T-helper 22 cell (primary cell): ENCODE data around the gene MARVELD2.
"Not testable (repeated sequence)": the region's sequence is repeated elsewhere in the genome, so short reads cannot be mapped to it uniquely, and the experiment has no call there.

Experiments used
- DNase-seq: peaks from one replicate; pipeline ENCODE4 v3.0.0-alpha.2; 2020; ENCODE audit warnings: low read depth

The MARVELD2 gene

DNA sequence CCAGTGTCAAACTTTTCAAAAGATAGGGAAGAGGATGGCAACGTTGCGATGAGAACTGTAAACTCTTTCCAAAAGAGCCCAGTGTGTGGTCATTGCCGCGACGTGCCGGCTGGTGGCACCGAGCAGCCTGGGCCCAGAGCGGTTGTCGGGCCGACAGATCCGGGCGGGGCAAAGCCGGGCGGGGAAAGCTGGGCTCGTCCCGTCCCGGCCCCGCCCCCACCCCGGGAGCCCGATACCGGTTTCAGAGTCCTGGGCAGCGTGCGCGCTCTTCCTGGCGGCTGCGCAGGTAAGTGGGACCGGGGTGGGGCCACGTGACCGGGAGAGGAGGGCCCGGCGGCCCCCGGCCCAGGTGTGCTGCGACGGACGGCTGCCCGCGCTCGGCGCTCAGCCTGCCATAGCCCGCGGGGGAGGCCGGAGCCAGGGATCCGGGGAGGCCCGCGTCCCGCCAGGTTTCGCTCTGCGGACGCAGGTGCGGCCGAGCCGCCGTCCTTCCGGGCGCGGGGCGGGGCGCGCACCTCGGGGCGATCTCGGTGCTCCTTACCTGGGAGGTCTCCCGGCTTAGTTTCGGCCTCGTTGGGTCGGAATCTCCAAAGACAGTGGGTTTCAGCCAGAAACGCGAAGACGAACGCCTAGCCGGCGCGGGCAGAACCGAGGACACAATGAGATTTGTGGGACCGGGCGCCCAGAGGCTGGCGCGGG is at the start of gene MARVELD2:
Gene MARVELD2, plus strand, starts transcription at position 232 of the 699 bp plus-strand sequence. CDS start 4,270 bp downstream, outside the sequence.
- DNase-seq = peak; percentile 33

- no peak for DNase-seq
Measured at GRCh38 chr5:69367697-69368279, 47.1 kb upstream of the MARVELD2 start.

- DNase-seq = no peak
Measured at GRCh38 chr5:69368458-69369339, 46.2 kb upstream of the MARVELD2 start.

DNA sequence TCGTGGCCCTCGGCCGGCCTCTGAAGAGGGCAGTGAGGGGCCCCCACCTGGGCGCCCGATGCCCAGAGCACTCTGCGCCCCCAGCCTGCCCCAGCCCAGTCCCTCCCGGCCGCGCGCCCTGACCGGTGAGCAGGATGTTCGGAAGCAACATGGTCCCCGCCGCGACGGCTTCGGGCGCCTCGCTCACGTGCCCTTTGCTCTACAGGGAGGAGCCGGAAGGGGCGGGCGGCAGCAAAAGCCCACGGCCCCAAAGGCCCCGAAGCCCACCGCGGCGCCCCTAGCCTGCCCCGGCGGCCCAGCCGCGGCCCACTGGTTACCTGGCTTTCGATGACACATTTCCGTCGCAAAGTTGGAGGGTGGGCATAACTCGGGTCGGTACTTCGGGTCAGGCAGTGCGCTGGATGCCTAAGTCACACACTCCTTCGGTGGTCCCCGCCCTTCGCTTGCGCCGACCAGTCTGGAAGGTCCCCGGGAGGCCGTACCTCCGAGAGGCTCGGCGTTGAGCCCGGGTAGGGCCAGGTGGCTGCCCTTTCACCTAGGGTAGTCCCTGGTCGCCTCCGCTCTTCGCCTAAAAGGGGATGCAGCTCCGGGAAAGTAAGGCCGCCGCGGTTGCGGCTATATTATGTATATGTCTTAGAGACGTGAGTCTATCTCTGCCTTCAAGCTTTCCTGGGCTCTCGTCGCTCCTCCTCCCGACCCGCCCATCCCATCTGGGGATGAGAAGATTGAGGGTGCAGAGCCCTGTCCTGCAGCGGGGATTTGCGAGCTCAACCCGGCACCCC is 45.4 kb upstream of the MARVELD2 start, which contains the start of the genes AK6, RAD17 and TAF9:
Gene AK6, minus strand, starts transcription at position 181 of the 782 bp plus-strand sequence. Its CDS starts 30 bp downstream, at position 151.
Gene RAD17, plus strand, starts transcription at position 479 of the 782 bp plus-strand sequence. CDS start 2,391 bp downstream, outside the sequence.
Gene TAF9, minus strand, starts transcription at position 181 of the 782 bp plus-strand sequence. CDS start 3,783 bp downstream, outside the sequence.
- DNase-seq = peak; percentile 86

- not testable (repeated sequence) for DNase-seq
Measured at GRCh38 chr5:69370335-69370734, 44.6 kb upstream of the MARVELD2 start.

DNA sequence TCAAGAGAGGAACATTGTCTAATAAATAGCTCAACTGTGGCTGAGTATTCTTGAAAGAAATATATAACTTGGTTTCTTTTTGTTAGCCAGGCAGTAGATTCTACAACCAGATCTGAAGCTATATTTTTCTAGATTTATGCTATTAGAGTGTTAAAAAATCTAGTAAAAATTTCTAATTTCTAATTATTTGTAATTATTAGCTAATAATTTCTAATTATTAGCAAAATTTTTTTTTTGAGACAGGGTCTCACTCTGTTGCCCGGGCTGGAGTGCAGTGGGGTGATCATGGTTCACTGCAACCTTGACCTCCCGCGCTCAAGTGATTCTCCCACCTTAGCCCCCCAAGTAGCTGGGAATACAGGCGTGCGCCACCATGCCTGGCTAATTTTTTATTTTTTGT is 42.5 kb upstream of the MARVELD2 start:
- DNase-seq = no peak

DNA sequence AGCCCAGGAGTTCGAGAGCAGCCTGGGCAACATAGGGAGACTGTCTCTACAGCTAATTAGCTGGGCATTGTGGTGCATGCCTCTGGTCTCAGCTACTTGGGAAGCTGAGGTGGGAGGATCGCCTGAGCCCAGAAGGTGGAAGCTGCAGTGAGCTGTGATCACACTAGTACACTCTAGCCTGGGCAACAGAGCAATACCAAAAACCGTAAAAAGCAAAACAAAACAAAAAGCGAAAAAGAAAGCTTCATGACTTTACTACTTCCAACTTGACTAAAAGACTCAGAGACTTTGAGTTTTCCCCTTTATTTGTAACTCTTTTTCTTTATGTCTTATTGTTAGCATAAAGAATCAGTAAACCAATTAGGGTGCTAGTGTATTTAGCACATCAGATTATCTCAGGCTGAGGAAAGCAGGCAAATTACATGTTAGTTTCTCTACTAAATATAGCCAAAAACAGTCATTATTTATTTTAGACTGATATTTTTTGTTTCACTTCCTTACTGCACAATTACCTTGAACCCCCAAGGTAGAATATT is 39.9 kb upstream of the MARVELD2 start:
- DNase-seq = no peak

GRCh38 chr5:69378376-69378775 is 36.5 kb upstream of the MARVELD2 start:
- no peak for DNase-seq

- DNase-seq = no peak
Measured at GRCh38 chr5:69404659-69405330, 10.1 kb upstream of the MARVELD2 start.

DNA sequence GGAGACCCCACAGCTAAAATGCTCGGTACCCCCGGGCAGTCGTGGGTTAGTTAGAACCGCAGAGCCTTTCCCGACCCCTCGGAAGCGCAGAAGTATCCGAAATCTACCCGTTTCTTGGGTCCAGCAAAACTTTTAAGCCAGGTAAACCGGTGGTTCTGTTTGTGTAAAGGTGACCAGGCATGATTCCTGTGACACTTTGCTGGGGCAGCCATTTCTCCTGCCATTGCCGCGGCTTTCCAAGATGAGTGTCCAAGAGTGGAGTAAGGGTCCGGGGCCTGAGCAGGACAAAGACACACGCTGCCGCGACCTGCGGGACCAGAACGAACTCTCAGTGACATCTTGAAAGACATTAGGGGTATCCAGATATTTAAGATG is 655 bp downstream of the MARVELD2 start:
- no peak for DNase-seq

GRCh38 chr5:69416180-69416579 is 1.3 kb downstream of the MARVELD2 start:
- DNase-seq = no peak

DNA sequence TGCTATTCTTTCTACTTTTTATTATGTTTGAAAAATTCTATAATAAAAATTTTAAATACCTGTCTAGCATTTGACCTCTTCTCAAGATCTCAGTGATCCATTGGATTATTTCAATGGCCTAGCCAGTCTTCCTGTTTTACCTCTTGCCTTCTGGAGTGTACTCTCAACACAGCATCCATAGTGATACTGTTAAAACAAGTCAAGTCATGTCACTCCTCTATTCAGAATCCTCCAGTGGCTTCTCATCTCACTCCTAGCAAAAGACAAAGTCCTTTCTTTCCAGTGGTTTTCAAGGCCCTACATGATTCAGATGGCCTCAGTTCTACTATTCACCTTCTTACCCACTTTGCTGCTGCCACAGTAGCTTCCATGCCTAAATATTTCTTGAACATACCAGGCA is 1.8 kb downstream of the MARVELD2 start:
- DNase-seq = no peak

GRCh38 chr5:69418554-69418953 is 3.6 kb downstream of the MARVELD2 start:
- DNase-seq = no peak

GRCh38 chr5:69431424-69432303 is 16.7 kb downstream of the MARVELD2 start:
- no peak for DNase-seq

- no peak for DNase-seq
Measured at GRCh38 chr5:69432412-69433206, 17.7 kb downstream of the MARVELD2 start.

GRCh38 chr5:69435276-69435884 is 20.5 kb downstream of the MARVELD2 start:
- DNase-seq = not testable (repeated sequence)

DNA sequence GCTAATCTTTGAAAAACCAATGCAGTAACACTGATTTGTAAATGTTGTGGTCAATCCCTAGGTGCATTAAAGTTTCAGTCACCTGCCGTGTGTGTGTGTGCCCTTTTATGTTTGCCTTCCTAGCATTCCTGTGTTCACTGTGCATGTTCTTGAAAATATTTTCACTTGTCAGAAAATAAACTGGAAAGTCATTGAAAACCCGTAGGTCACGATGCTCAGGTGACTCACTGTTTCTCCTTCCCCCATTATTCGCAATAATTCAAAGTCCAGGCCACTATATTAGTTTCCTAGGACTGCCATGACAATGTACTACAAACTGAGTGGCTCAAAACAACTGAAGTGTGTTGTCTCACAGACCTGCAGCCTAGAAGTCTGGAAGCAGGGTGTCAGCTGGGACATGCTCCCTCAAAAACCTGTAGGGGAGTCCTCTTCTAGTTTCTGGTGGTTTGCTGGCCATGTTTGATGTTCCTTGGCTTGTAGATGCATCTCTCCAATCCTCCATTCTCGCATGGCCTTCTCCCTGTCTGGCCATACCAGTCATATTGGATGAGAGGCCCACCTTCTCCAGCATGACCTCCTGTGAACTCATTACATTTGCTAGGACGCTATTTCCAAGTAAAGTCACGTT is 29.3 kb downstream of the MARVELD2 start:
- DNase-seq = no peak

DNA sequence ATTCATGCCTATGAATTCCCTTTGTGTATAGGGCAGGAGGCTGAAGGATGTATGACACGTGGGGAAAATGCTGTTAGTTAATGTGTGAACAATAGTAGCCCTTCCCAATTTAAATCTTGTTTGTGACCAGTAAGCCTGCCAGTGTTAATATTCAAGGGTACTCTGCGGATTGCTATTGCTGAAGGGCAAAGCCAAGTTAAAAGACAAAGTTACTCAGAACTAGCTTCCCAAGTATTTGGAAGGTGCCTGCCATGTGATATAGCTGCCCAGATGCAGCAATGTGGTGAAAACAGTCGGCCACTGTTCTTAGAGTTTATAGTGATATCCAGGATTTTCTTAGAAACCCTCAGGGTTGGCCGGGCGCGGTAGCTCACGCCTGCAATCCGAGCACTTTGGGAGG is 34.6 kb downstream of the MARVELD2 start:
- DNase-seq = no peak
